Loucy (cell line): Measurements from ENCODE around the gene KLHL30.

Experiments
- EZH2phosphoT487 ChIP-seq: fragments of 200-600 bp; IDR thresholded peaks from 2 replicates; pipeline ENCODE4 v1.6.1; 2018; ENCODE audit warnings: antibody characterized with exemption, mild to moderate bottlenecking, moderate library complexity, borderline replicate concordance
- TF ChIP-seq, protein P1 (sequence below): fragments of 200-600 bp; sonication (generic); conservative IDR thresholded peaks from 2 replicates; pipeline ENCODE4 v1.5.1; 2014; ENCODE audit warnings: mild to moderate bottlenecking, antibody characterized with exemption, low read length

DNA sequence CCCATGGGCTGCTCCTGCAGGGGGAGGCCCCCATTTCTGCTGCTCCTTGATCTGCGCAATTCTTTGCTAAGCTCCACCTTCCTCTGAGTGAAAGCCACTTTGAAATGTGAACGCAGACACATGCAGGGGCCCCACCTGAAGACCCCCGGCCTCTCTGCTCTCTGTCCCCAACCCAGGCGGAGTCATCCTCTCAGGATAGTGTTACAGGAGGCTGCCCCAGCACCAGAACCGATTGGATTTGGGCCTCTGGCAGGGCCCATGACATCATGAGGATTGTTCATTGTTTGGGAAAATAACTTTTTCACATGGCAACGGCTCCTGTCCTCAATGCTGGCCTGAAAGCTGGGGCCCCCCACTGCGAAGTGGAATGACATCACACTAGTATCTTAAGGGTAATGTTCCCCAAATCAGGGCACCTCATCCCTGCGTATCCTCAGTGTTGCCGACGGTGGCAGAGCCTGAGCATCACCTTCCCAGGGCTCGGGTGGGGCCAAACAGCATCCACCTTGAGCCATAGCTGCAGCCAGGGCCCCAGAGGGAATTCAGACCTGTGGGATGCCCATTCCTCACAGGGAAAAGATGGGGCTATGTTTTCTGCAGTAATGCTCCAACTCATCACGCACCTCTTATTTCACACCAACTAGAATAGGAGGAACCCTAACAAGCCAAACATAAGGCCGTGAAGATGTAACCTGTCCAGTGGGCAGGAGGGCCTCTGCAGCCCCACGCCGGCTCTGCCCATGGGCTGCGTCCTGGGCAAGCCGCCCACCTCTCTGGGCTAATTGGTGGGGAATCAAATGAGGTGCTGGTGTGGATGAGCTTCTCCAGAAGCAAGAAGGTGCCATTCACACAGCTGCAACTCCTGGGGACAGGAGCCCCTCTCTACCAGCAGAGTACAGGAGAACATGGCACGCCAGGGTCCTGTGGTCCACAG, 17.6 kb downstream of the KLHL30 start:
- TF ChIP-seq, protein P1, sequence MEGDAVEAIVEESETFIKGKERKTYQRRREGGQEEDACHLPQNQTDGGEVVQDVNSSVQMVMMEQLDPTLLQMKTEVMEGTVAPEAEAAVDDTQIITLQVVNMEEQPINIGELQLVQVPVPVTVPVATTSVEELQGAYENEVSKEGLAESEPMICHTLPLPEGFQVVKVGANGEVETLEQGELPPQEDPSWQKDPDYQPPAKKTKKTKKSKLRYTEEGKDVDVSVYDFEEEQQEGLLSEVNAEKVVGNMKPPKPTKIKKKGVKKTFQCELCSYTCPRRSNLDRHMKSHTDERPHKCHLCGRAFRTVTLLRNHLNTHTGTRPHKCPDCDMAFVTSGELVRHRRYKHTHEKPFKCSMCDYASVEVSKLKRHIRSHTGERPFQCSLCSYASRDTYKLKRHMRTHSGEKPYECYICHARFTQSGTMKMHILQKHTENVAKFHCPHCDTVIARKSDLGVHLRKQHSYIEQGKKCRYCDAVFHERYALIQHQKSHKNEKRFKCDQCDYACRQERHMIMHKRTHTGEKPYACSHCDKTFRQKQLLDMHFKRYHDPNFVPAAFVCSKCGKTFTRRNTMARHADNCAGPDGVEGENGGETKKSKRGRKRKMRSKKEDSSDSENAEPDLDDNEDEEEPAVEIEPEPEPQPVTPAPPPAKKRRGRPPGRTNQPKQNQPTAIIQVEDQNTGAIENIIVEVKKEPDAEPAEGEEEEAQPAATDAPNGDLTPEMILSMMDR = no peak
- TF ChIP-seq EZH2phosphoT487 = no peak
